ENCODE results near the gene G0S2. TPM values are rescaled to one million over a fixed set of nuclear protein-coding genes. Genes with fewer than 3 reads are reported as not detected.

G0S2 gene
- total RNA-seq, 6 experiments from 2014 or later: 1.7 to 2.6 (median 1.9) TPM

- DNase-seq: no peak
- no peak for TF ChIP-seq CTCF (IDR thresholded peaks at IDR 0.05)
- Mint-ChIP-seq H3K27me3 (ENCODE audit: insufficient read depth) (no peaks in the 10 kb centered on the region; the same call in 1 of the 2 replicates), H3K4me3 (no peak overlapping the region), H3K4me1 (ENCODE audit: low read depth) (peaks cover 51% of the 10 kb centered on the region), H3K27ac (no peak overlapping the region), H3K9me3 (no peaks in the 10 kb centered on the region), H3K36me3 (ENCODE audit: low read depth) (no peaks in the 10 kb centered on the region)
Measured at GRCh38 chr1:209628618-209629299, 46.5 kb upstream of the G0S2 start.

GRCh38 chr1:209629621-209630382 is 45.4 kb upstream of the G0S2 start:
- Mint-ChIP-seq H3K9me3 (no peaks in the 10 kb centered on the region), H3K27ac (no peak overlapping the region), H3K4me3 (no peak overlapping the region), H3K27me3 (ENCODE audit: insufficient read depth) (no peaks in the 10 kb centered on the region; the same call in 1 of the 2 replicates), H3K36me3 (ENCODE audit: low read depth) (peaks cover 2% of the 10 kb centered on the region; the same call in 1 of the 2 replicates), H3K4me1 (ENCODE audit: low read depth) (peaks cover 50% of the 10 kb centered on the region)
- no peak for TF ChIP-seq CTCF (IDR thresholded peaks at IDR 0.05)
- DNase-seq: no peak

GRCh38 chr1:209630383-209631225 is 44.6 kb upstream of the G0S2 start:
- Mint-ChIP-seq H3K36me3 (ENCODE audit: low read depth) (peaks cover 4% of the 10 kb centered on the region; the same call in 1 of the 2 replicates), H3K27me3 (ENCODE audit: insufficient read depth) (no peaks in the 10 kb centered on the region; the same call in 1 of the 2 replicates), H3K4me1 (ENCODE audit: low read depth) (peaks cover 45% of the 10 kb centered on the region), H3K27ac (no peak overlapping the region), H3K4me3 (no peak overlapping the region), H3K9me3 (no peaks in the 10 kb centered on the region)
- DNase-seq: no peak
- no peak for TF ChIP-seq CTCF (IDR thresholded peaks at IDR 0.05)

GRCh38 chr1:209633335-209633997 is 41.7 kb upstream of the G0S2 start:
- H3K4me1 Mint-ChIP-seq (ENCODE audit: low read depth): peaks cover 30% of the 10 kb centered on the region
- H3K9me3 Mint-ChIP-seq: no peaks in the 10 kb centered on the region
- peak; percentile 59 for DNase-seq
- H3K36me3 Mint-ChIP-seq (ENCODE audit: low read depth): peaks cover 4% of the 10 kb centered on the region; the same call in 1 of the 2 replicates
- 0 out of 2 replicates have a peak overlapping the region, but pooled peaks have one; percentile 6 for H3K4me3 Mint-ChIP-seq
- peak overlapping the region; percentile 72 for H3K27ac Mint-ChIP-seq
- TF ChIP-seq CTCF (IDR thresholded peaks at IDR 0.05): no peak
- peaks cover 5% of the 10 kb centered on the region for H3K27me3 Mint-ChIP-seq (ENCODE audit: insufficient read depth)

Measured in HFFc6 (cell line).